Endothelial cell of umbilical vein (primary cell): ENCODE measurements around the gene ZNF687. TPM values are rescaled to one million over a fixed set of nuclear protein-coding genes. Genes with fewer than 3 reads are reported as not detected.

ENCODE experiments used
- BruUV-seq: library from RNA; stranded (reverse); fragments of 400-500 nt; replicated peaks from 2 replicates; lab custom pipeline; 2021; lab: Mats Ljungman, UMichigan
- CTCF ChIA-PET: fragments of 300-600, 350-600 bp; sonication (Branson Sonifier 250); formaldehyde crosslinking; loops from one replicate; lab custom pipeline; 2021; ENCODE audit warnings: antibody characterized with exemption, inconsistent platforms; lab: Charles Lee
- POLR2A ChIA-PET: fragments of 300-600, 350-600 bp; sonication (Branson Sonifier 250); formaldehyde crosslinking; loops from one replicate; lab custom pipeline; 2021; ENCODE audit warnings: antibody characterized with exemption, inconsistent platforms; lab: Charles Lee
- DNase-seq: peaks from one replicate; pipeline ENCODE4 v3.0.0-alpha.2; 2011; ENCODE audit warnings: low read depth, low spot score
- FAIRE-seq: peaks from 2 replicates; lab custom pipeline; 2011; peaks lifted over from hg19 to GRCh38; lab: Jason Lieb, UNC
- H2AFZ ChIP-seq: 2 replicates; pipeline ENCODE4 v1.6.0; 2012; ENCODE audit warnings: low read depth, low read length, control low read depth, inconsistent platforms
- H3K27ac ChIP-seq: 2 replicates; pipeline ENCODE4 v1.5.1; 2011; ENCODE audit warnings: low read depth, mild to moderate bottlenecking, control low read depth, low read length, moderate library complexity; ENCODE audit not compliant: insufficient read depth
- H3K27me3 ChIP-seq, 2 experiments: 2 replicates each; pipeline versions ENCODE4 v1.6.0 to v1.6.1; 2011; ENCODE audit warnings: low read length in 2 of 2, mixed read lengths in 1 of 2; ENCODE audit not compliant: control insufficient read depth in 2 of 2, insufficient read depth in 2 of 2
- H3K36me3 ChIP-seq, 2 experiments: 2 replicates in 1 of 2; 3 replicates in 1 of 2; pipeline ENCODE4 v1.5.1; 2011; ENCODE audit warnings: low read length in 2 of 2, mild to moderate bottlenecking in 1 of 2, moderate library complexity in 1 of 2; ENCODE audit not compliant: control insufficient read depth in 2 of 2, insufficient read depth in 2 of 2; ENCODE audit errors: extremely low read depth in 1 of 2
- H3K4me1 ChIP-seq: 3 replicates; pipeline ENCODE4 v1.5.1; 2011; ENCODE audit warnings: mild to moderate bottlenecking, low read length; ENCODE audit not compliant: control insufficient read depth, insufficient read depth; ENCODE audit errors: extremely low read depth
- H3K4me2 ChIP-seq: 2 replicates; pipeline ENCODE4 v1.6.1; 2011; ENCODE audit warnings: low read length, control low read depth, mixed read lengths; ENCODE audit not compliant: insufficient read depth
- H3K4me3 ChIP-seq, 3 experiments: fragments of 200-600 bp in 1 of 3; sonication (generic), shearing (Covaris generic) in 1 of 3; replicated peaks in 1 of 3; 2 replicates each; pipeline ENCODE4 v1.5.1; 2011 to 2016; ENCODE audit warnings: control low read depth in 3 of 3, low read length in 3 of 3, mild to moderate bottlenecking in 2 of 3, inconsistent platforms in 1 of 3, low read depth in 1 of 3, moderate library complexity in 1 of 3; ENCODE audit not compliant: insufficient read depth in 1 of 3
- H3K79me2 ChIP-seq: 2 replicates; pipeline ENCODE4 v1.6.0; 2012; ENCODE audit warnings: low read length, inconsistent platforms; ENCODE audit not compliant: control insufficient read depth, insufficient read depth
- H3K9ac ChIP-seq: replicated peaks from 2 replicates; pipeline ENCODE3; 2011; ENCODE audit warnings: low read length, control low read depth; ENCODE audit not compliant: insufficient read depth; ENCODE audit errors: extremely low read depth
- H3K9me1 ChIP-seq: replicated peaks from 3 replicates; pipeline ENCODE4 v1.6.0; 2011; ENCODE audit warnings: mild to moderate bottlenecking, low read length; ENCODE audit not compliant: control insufficient read depth, insufficient read depth; ENCODE audit errors: extremely low read depth
- H3K9me3 ChIP-seq: replicated peaks from 2 replicates; pipeline ENCODE4 v1.5.1; 2012; ENCODE audit warnings: low read length, inconsistent platforms; ENCODE audit not compliant: control insufficient read depth, insufficient read depth
- H4K20me1 ChIP-seq: replicated peaks from 2 replicates; pipeline ENCODE3; 2011; ENCODE audit warnings: mild to moderate bottlenecking, low read length; ENCODE audit not compliant: control insufficient read depth, insufficient read depth; ENCODE audit errors: extremely low read depth
- JUN ChIP-seq: IDR thresholded peaks from 2 replicates; pipeline ENCODE4 v1.6.1; 2011; ENCODE audit warnings: borderline replicate concordance, low read depth; ENCODE audit not compliant: insufficient read length, insufficient read depth
- MYC ChIP-seq: IDR thresholded peaks from one replicate; pipeline ENCODE4 v1.6.1; 2011; ENCODE audit warnings: mild to moderate bottlenecking, low read depth, low read length
- POLR2AphosphoS5 ChIP-seq: IDR thresholded peaks from 2 replicates; pipeline ENCODE4 v1.6.1; 2012; ENCODE audit warnings: low read depth, mild to moderate bottlenecking, control low read depth, low read length, moderate library complexity; ENCODE audit not compliant: insufficient read depth
- dilution Hi-C: fragments of 300-500 bp; cut with MboI; formaldehyde crosslinking; loops from one replicate; pipeline ENCODE4 v1.15.0; 2019; ENCODE audit warnings: low sequenced_read_pairs; ENCODE audit not compliant: extremely low pct_ligation_motif_present
- intact Hi-C: fragments of 100-400 bp; cut with micrococcal nuclease; formaldehyde crosslinking; loops from one replicate; pipeline ENCODE4 v1.10.0; 2022
- polyA plus RNA-seq, 4 experiments: library from polyadenylated mRNA; depleted of rRNA in 3 of 4; stranded (reverse) in 3 of 4; unstranded in 1 of 4; fragments of >200 nt; gene quantifications; 2 replicates each; pipeline versions ENCODE4 v1.2.1 to v1.2.3, GENCODE V29; 2011 to 2012; ENCODE audit warnings: missing spikeins in 1 of 4
- total RNA-seq: library from RNA; stranded (reverse); gene quantifications from 2 replicates; pipeline ENCODE4 v1.2.3, GENCODE V29; 2021
- TF ChIP-seq, protein P1 (sequence below), 2 donors: IDR thresholded peaks; 1 replicate in 1 of 2; 2 replicates in 1 of 2; pipeline ENCODE4 v1.5.1; 2011; ENCODE audit warnings: low read length in 2 of 2, mild to moderate bottlenecking in 2 of 2, moderate library complexity in 2 of 2, control low read depth in 1 of 2, inconsistent platforms in 1 of 2, low read depth in 1 of 2; ENCODE audit not compliant: insufficient read depth in 1 of 2; ENCODE audit errors: extremely low read depth in 1 of 2
- TF ChIP-seq, protein P2 (sequence below): IDR thresholded peaks from 2 replicates; pipeline ENCODE4 v1.6.1; 2011; ENCODE audit not compliant: insufficient read depth, insufficient read length

The ZNF687 gene
- total and polyA plus RNA-seq, 2 donors (not counting 3 experiments of a cell fraction or from before 2014, with no cell fraction given): 17.9 to 20.1 TPM

DNA sequence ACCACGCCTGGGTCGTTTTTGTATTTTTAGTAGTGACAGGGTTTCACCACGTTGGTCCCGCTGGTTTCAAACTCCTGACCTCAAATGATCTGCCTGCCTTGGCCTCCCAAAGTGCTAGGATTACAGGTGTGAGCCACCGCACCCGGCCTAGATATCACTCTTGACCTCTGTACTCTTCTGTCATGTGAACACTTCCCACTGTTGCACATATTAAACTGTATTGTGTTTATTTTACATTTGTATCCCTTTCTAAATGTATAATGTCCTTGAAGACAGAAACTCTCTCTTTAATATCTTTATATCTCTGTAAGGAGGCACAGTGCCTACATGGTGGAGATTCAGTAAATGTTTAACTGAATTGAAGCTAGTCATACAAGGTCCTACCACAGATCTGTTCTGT lies 46.9 kb upstream of the ZNF687 start:
- no peak overlapping the region for H3K4me2 ChIP-seq
- dilution Hi-C loops (no loop called here), intact Hi-C loops (no loop called here)
- no peaks in the 10 kb centered on the region for H3K9me1 ChIP-seq
- H3K9ac ChIP-seq: no peak overlapping the region
- DNase-seq (no peak), FAIRE-seq (no peak)
- no peaks in the 10 kb centered on the region for H3K27me3 ChIP-seq
- TF ChIP-seq POLR2AphosphoS5: no peak
- TF ChIP-seq, protein P1, sequence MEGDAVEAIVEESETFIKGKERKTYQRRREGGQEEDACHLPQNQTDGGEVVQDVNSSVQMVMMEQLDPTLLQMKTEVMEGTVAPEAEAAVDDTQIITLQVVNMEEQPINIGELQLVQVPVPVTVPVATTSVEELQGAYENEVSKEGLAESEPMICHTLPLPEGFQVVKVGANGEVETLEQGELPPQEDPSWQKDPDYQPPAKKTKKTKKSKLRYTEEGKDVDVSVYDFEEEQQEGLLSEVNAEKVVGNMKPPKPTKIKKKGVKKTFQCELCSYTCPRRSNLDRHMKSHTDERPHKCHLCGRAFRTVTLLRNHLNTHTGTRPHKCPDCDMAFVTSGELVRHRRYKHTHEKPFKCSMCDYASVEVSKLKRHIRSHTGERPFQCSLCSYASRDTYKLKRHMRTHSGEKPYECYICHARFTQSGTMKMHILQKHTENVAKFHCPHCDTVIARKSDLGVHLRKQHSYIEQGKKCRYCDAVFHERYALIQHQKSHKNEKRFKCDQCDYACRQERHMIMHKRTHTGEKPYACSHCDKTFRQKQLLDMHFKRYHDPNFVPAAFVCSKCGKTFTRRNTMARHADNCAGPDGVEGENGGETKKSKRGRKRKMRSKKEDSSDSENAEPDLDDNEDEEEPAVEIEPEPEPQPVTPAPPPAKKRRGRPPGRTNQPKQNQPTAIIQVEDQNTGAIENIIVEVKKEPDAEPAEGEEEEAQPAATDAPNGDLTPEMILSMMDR (IDR thresholded peaks at IDR 0.05; ENCODE audit: extremely low read depth in 1 of 2, insufficient read depth in 1 of 2, low read depth in 1 of 2, low read length in 2 of 2): no peak
- no peak for TF ChIP-seq JUN
- no peak for TF ChIP-seq MYC
- TF ChIP-seq, protein P2, sequence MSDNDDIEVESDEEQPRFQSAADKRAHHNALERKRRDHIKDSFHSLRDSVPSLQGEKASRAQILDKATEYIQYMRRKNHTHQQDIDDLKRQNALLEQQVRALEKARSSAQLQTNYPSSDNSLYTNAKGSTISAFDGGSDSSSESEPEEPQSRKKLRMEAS: no peak
- CTCF ChIA-PET: interaction anchor here (0.6 to 2.4 kb wide), 5 partner anchors 15 to 211 kb away, joined by 3 to 17 read pairs (median 3); partner anchors contain the start of gene PSMD4
- H3K9me3 ChIP-seq: no peaks in the 10 kb centered on the region
- peaks cover 42 to 53% of the 10 kb centered on the region in 2 experiments for H3K36me3 ChIP-seq
- H2AFZ ChIP-seq: no peak overlapping the region
- no peak overlapping the region for H3K27ac ChIP-seq
- no peaks in the 10 kb centered on the region for H3K79me2 ChIP-seq
- no peak overlapping the region for H3K4me3 ChIP-seq
- POLR2A ChIA-PET: no interaction called here
- H3K4me1 ChIP-seq: no peaks in the 10 kb centered on the region
- H4K20me1 ChIP-seq: no peaks in the 10 kb centered on the region
- no TSS peak for BruUV-seq
